Neuronal stem cell (in vitro differentiated cells): ENCODE measurements around the gene AGXT2.

Source experiments
- DNase-seq: peaks from one replicate; pipeline ENCODE4 v3.0.0-alpha.2; 2013; ENCODE audit warnings: low spot score
- H2AFZ ChIP-seq: one replicate; pipeline ENCODE4 v1.6.1; 2013; ENCODE audit warnings: mild to moderate bottlenecking, low read length, inconsistent platforms
- H2AK5ac ChIP-seq: 2 replicates; pipeline ENCODE4 v1.6.1; 2013; ENCODE audit warnings: low read depth, mild to moderate bottlenecking, inconsistent platforms, low read length, moderate library complexity, mixed read lengths
- H2BK120ac ChIP-seq: 2 replicates; pipeline ENCODE4 v1.6.1; 2013; ENCODE audit warnings: low read depth, mild to moderate bottlenecking, inconsistent platforms, low read length, moderate library complexity, mixed read lengths
- H2BK12ac ChIP-seq: one replicate; pipeline ENCODE4 v1.6.1; 2013; ENCODE audit warnings: low read length, inconsistent platforms
- H2BK15ac ChIP-seq: 2 replicates; pipeline ENCODE4 v1.6.1; 2013; ENCODE audit warnings: mild to moderate bottlenecking, low read length, inconsistent platforms, mixed read lengths
- H2BK5ac ChIP-seq: one replicate; pipeline ENCODE4 v1.6.1; 2013; ENCODE audit warnings: inconsistent platforms, mild to moderate bottlenecking, low read length, moderate library complexity
- H3K14ac ChIP-seq: one replicate; pipeline ENCODE4 v1.6.1; 2013; ENCODE audit warnings: low read length, inconsistent platforms
- H3K18ac ChIP-seq: 2 replicates; pipeline ENCODE4 v1.6.1; 2013; ENCODE audit warnings: low read length, inconsistent platforms
- H3K23ac ChIP-seq: 2 replicates; pipeline ENCODE4 v1.6.1; 2013; ENCODE audit warnings: low read depth, mild to moderate bottlenecking, mixed read lengths, low read length, inconsistent platforms; ENCODE audit not compliant: poor library complexity
- H3K27ac ChIP-seq: replicated peaks from 3 replicates; pipeline ENCODE4 v1.5.1; 2013; ENCODE audit warnings: low read length, inconsistent platforms
- H3K27me3 ChIP-seq, 3 experiments: 2 replicates each; pipeline ENCODE4 v1.6.1; 2013; ENCODE audit warnings: low read length in 3 of 3, mild to moderate bottlenecking in 2 of 3, inconsistent platforms in 1 of 3, low read depth in 1 of 3, mixed read lengths in 1 of 3, moderate library complexity in 1 of 3; ENCODE audit not compliant: control insufficient read depth in 3 of 3, insufficient read depth in 3 of 3
- H3K36me3 ChIP-seq, 2 donors: replicated peaks in 1 of 2; 2 replicates each; pipeline ENCODE4 v1.6.1; 2013; ENCODE audit warnings: low read length in 2 of 2; ENCODE audit not compliant: control insufficient read depth in 2 of 2, insufficient read depth in 2 of 2
- H3K4ac ChIP-seq: 2 replicates; pipeline ENCODE4 v1.6.1; 2013; ENCODE audit warnings: inconsistent platforms, mild to moderate bottlenecking, low read length, moderate library complexity
- H3K4me1 ChIP-seq, 2 donors: 1 replicate in 1 of 2; 2 replicates in 1 of 2; pipeline ENCODE4 v1.6.1; 2013; ENCODE audit warnings: low read length in 2 of 2, low read depth in 1 of 2; ENCODE audit not compliant: control insufficient read depth in 2 of 2, insufficient read depth in 1 of 2
- H3K4me2 ChIP-seq: one replicate; pipeline ENCODE4 v1.6.1; 2013; ENCODE audit warnings: mild to moderate bottlenecking, low read length, inconsistent platforms; ENCODE audit not compliant: insufficient read depth, poor library complexity, severe bottlenecking
- H3K4me3 ChIP-seq, 2 donors: 2 replicates each; pipeline ENCODE4 v1.5.1; 2013; ENCODE audit warnings: low read length in 2 of 2, mild to moderate bottlenecking in 2 of 2, inconsistent platforms in 1 of 2, moderate library complexity in 1 of 2
- H3K79me1 ChIP-seq: one replicate; pipeline ENCODE4 v1.6.1; 2013; ENCODE audit warnings: low read depth, mild to moderate bottlenecking, inconsistent platforms, low read length, moderate library complexity
- H3K9ac ChIP-seq: one replicate; pipeline ENCODE4 v1.6.1; 2013; ENCODE audit warnings: mild to moderate bottlenecking, low read depth, low read length, inconsistent platforms; ENCODE audit not compliant: poor library complexity
- H3K9me3 ChIP-seq, 2 donors: replicated peaks in 1 of 2; 2 replicates each; pipeline versions ENCODE3 to v1.6.1; 2013; ENCODE audit warnings: low read length in 2 of 2, mild to moderate bottlenecking in 2 of 2, inconsistent platforms in 1 of 2, low read depth in 1 of 2, mixed read lengths in 1 of 2, moderate library complexity in 1 of 2; ENCODE audit not compliant: control insufficient read depth in 2 of 2, insufficient read depth in 1 of 2
- H4K8ac ChIP-seq: one replicate; pipeline ENCODE4 v1.6.1; 2013; ENCODE audit warnings: low read depth, mild to moderate bottlenecking, inconsistent platforms, low read length, moderate library complexity
- H4K91ac ChIP-seq: one replicate; pipeline ENCODE4 v1.6.1; 2013; ENCODE audit warnings: low read length, low read depth, mild to moderate bottlenecking, inconsistent platforms; ENCODE audit not compliant: poor library complexity
- WGBS, 2 donors: extraction: QIAGEN DNeasy Blood & Tissue Kit; methylation state at CpG; one replicate each; pipeline ENCODE4 v1.1.7; 2013; ENCODE audit warnings: missing lambda C conversion rate in 2 of 2, mixed read lengths in 1 of 2; ENCODE audit not compliant: insufficient read length in 2 of 2, insufficient replicate concordance in 1 of 2; ENCODE audit errors: extremely low coverage in 2 of 2; 5-methylcytosine and 5-hydroxymethylcytosine counted together

Gene AGXT2

GRCh38 chr5:35087991-35088390, 40.2 kb upstream of the AGXT2 start:
- H2AFZ ChIP-seq: peak overlapping the region; percentile 73
- H3K9me3 ChIP-seq: no peaks in the 10 kb centered on the region
- H3K4ac ChIP-seq: no peak overlapping the region
- no peak for DNase-seq
- H3K27ac ChIP-seq: no peak overlapping the region
- H3K23ac ChIP-seq: no peak overlapping the region
- H2BK15ac ChIP-seq: no peak overlapping the region
- H3K9ac ChIP-seq: no peak overlapping the region
- no peak overlapping the region for H4K8ac ChIP-seq
- no peak overlapping the region for H3K4me2 ChIP-seq
- no peaks in the 10 kb centered on the region for H3K79me1 ChIP-seq
- no CpG with 5 or more reads among the region's 3 CpGs for WGBS, 2 donors
- no peak overlapping the region for H2AK5ac ChIP-seq
- H2BK12ac ChIP-seq: no peak overlapping the region
- no peak overlapping the region for H2BK5ac ChIP-seq
- H3K4me3 ChIP-seq: no peak overlapping the region
- H3K27me3 ChIP-seq: no peaks in the 10 kb centered on the region
- H3K36me3 ChIP-seq: no peaks in the 10 kb centered on the region
- H2BK120ac ChIP-seq: no peak overlapping the region
- no peak overlapping the region for H3K18ac ChIP-seq
- H4K91ac ChIP-seq: no peak overlapping the region
- H3K4me1 ChIP-seq: peaks cover 0 to 9% of the 10 kb centered on the region in 2 donors
- no peak overlapping the region for H3K14ac ChIP-seq

- no peak overlapping the region for H3K23ac ChIP-seq
- no peak overlapping the region for H2BK15ac ChIP-seq
- no peaks in the 10 kb centered on the region for H3K79me1 ChIP-seq
- H3K4ac ChIP-seq: no peak overlapping the region
- no peak overlapping the region for H4K8ac ChIP-seq
- no peaks in the 10 kb centered on the region for H3K9me3 ChIP-seq
- no peak overlapping the region for H3K9ac ChIP-seq
- H2BK120ac ChIP-seq: no peak overlapping the region
- DNase-seq: no peak
- no peak overlapping the region for H2BK5ac ChIP-seq
- no CpG with 5 or more reads among the region's 3 CpGs for WGBS, 2 donors
- no peaks in the 10 kb centered on the region for H3K27me3 ChIP-seq
- H3K14ac ChIP-seq: no peak overlapping the region
- H3K36me3 ChIP-seq: no peaks in the 10 kb centered on the region
- no peak overlapping the region for H4K91ac ChIP-seq
- no peak overlapping the region for H2BK12ac ChIP-seq
- H3K4me3 ChIP-seq: no peak overlapping the region
- no peak overlapping the region for H2AFZ ChIP-seq
- no peak overlapping the region for H2AK5ac ChIP-seq
- H3K4me1 ChIP-seq: peaks cover 0 to 5% of the 10 kb centered on the region in 2 donors
- H3K18ac ChIP-seq: no peak overlapping the region
- H3K27ac ChIP-seq: no peak overlapping the region
- H3K4me2 ChIP-seq: no peak overlapping the region
These were observed 35.4 kb upstream of the AGXT2 start for GRCh38 chr5:35083150-35083549.

GRCh38 chr5:35082530-35082929, 34.8 kb upstream of the AGXT2 start:
- Histone ChIP-seq H3K27me3 (no peaks in the 10 kb centered on the region), H3K36me3 (no peaks in the 10 kb centered on the region), H2AK5ac (no peak overlapping the region), H3K4me1 (no peaks in the 10 kb centered on the region), H3K14ac (no peak overlapping the region), H3K9ac (no peak overlapping the region), H3K9me3 (no peaks in the 10 kb centered on the region), H2BK12ac (no peak overlapping the region), H2AFZ (no peak overlapping the region), H3K4me2 (no peak overlapping the region), H2BK120ac (no peak overlapping the region), H3K18ac (no peak overlapping the region), H4K8ac (no peak overlapping the region), H4K91ac (no peak overlapping the region), H2BK5ac (no peak overlapping the region), H2BK15ac (no peak overlapping the region), H3K4me3 (no peak overlapping the region), H3K79me1 (no peaks in the 10 kb centered on the region), H3K23ac (no peak overlapping the region), H3K4ac (no peak overlapping the region), H3K27ac (no peak overlapping the region)
- no peak for DNase-seq
- WGBS, 2 donors: no CpG with 5 or more reads among the region's 3 CpGs

GRCh38 chr5:35081134-35081533, 33.4 kb upstream of the AGXT2 start:
- Histone ChIP-seq H2AFZ (no peak overlapping the region), H3K4me3 (no peak overlapping the region), H3K79me1 (no peaks in the 10 kb centered on the region), H4K8ac (no peak overlapping the region), H3K23ac (no peak overlapping the region), H3K36me3 (no peaks in the 10 kb centered on the region), H3K27me3 (no peaks in the 10 kb centered on the region), H2BK120ac (no peak overlapping the region), H2AK5ac (no peak overlapping the region), H2BK5ac (no peak overlapping the region), H2BK12ac (no peak overlapping the region), H3K9ac (no peak overlapping the region), H3K14ac (no peak overlapping the region), H3K4me2 (no peak overlapping the region), H3K9me3 (no peaks in the 10 kb centered on the region), H3K18ac (no peak overlapping the region), H3K4ac (no peak overlapping the region), H4K91ac (no peak overlapping the region), H2BK15ac (no peak overlapping the region), H3K4me1 (no peaks in the 10 kb centered on the region), H3K27ac (no peak overlapping the region)
- no CpG with 5 or more reads among the region's 6 CpGs for WGBS, 2 donors
- DNase-seq: no peak
